ENCODE results near the gene RPUSD4. TPM values are rescaled to one million over a fixed set of nuclear protein-coding genes. Genes with fewer than 3 reads are reported as not detected.

RPUSD4 gene
- total RNA-seq, 1 donor from 2014 or later, result 40.8 TPM

- no peak overlapping the region for H3K27ac Mint-ChIP-seq (ENCODE audit: unreplicated experiment)
- no peak for TF ChIP-seq CTCF (IDR thresholded peaks at IDR 0.05; ENCODE audit: unreplicated experiment)
- no peaks in the 10 kb centered on the region for H3K9me3 Mint-ChIP-seq (ENCODE audit: unreplicated experiment)
- H3K27me3 Mint-ChIP-seq (ENCODE audit: unreplicated experiment), result no peaks in the 10 kb centered on the region
- DNase-seq (ENCODE audit: low spot score), result no peak
- no peak overlapping the region for H3K4me3 Mint-ChIP-seq (ENCODE audit: unreplicated experiment)
- no peaks in the 10 kb centered on the region for H3K4me1 Mint-ChIP-seq (ENCODE audit: unreplicated experiment)
- peaks cover 24% of the 10 kb centered on the region for H3K36me3 Mint-ChIP-seq (ENCODE audit: low read depth, unreplicated experiment)
These were observed 43.4 kb upstream of the RPUSD4 start for GRCh38 chr11:126254819-126255218.

- Mint-ChIP-seq H3K4me1 (ENCODE audit: unreplicated experiment) (no peaks in the 10 kb centered on the region), H3K36me3 (ENCODE audit: low read depth, unreplicated experiment) (peaks cover 22% of the 10 kb centered on the region), H3K27me3 (ENCODE audit: unreplicated experiment) (no peaks in the 10 kb centered on the region), H3K27ac (ENCODE audit: unreplicated experiment) (no peak overlapping the region), H3K4me3 (ENCODE audit: unreplicated experiment) (no peak overlapping the region), H3K9me3 (ENCODE audit: unreplicated experiment) (no peaks in the 10 kb centered on the region)
- TF ChIP-seq CTCF (IDR thresholded peaks at IDR 0.05; ENCODE audit: unreplicated experiment), result no peak
- DNase-seq (ENCODE audit: low spot score), result no peak
These were observed 41.8 kb upstream of the RPUSD4 start for GRCh38 chr11:126253265-126253664.

- Mint-ChIP-seq H3K27ac (ENCODE audit: unreplicated experiment) (peak overlapping the region; percentile 91), H3K4me1 (ENCODE audit: unreplicated experiment) (peaks cover 11% of the 10 kb centered on the region), H3K4me3 (ENCODE audit: unreplicated experiment) (no peak overlapping the region), H3K27me3 (ENCODE audit: unreplicated experiment) (peaks cover 4% of the 10 kb centered on the region), H3K9me3 (ENCODE audit: unreplicated experiment) (no peaks in the 10 kb centered on the region), H3K36me3 (ENCODE audit: low read depth, unreplicated experiment) (peaks cover 18% of the 10 kb centered on the region)
- TF ChIP-seq CTCF (IDR thresholded peaks at IDR 0.05; ENCODE audit: unreplicated experiment), result no peak
- no peak for DNase-seq (ENCODE audit: low spot score)
These were observed 35.2 kb upstream of the RPUSD4 start for GRCh38 chr11:126246636-126247035.

- Mint-ChIP-seq H3K27me3 (ENCODE audit: unreplicated experiment) (peaks cover 1% of the 10 kb centered on the region), H3K4me3 (ENCODE audit: unreplicated experiment) (no peak overlapping the region), H3K9me3 (ENCODE audit: unreplicated experiment) (no peaks in the 10 kb centered on the region), H3K36me3 (ENCODE audit: low read depth, unreplicated experiment) (peaks cover 8% of the 10 kb centered on the region), H3K27ac (ENCODE audit: unreplicated experiment) (no peak overlapping the region), H3K4me1 (ENCODE audit: unreplicated experiment) (peaks cover 4% of the 10 kb centered on the region)
- no peak for DNase-seq (ENCODE audit: low spot score)
- no peak for TF ChIP-seq CTCF (IDR thresholded peaks at IDR 0.05; ENCODE audit: unreplicated experiment)
These were observed 21.9 kb upstream of the RPUSD4 start for GRCh38 chr11:126233391-126233790.

- no peaks in the 10 kb centered on the region for H3K27me3 Mint-ChIP-seq (ENCODE audit: unreplicated experiment)
- no peak overlapping the region for H3K4me3 Mint-ChIP-seq (ENCODE audit: unreplicated experiment)
- peaks cover 4% of the 10 kb centered on the region for H3K4me1 Mint-ChIP-seq (ENCODE audit: unreplicated experiment)
- no peak overlapping the region for H3K27ac Mint-ChIP-seq (ENCODE audit: unreplicated experiment)
- TF ChIP-seq CTCF (IDR thresholded peaks at IDR 0.05; ENCODE audit: unreplicated experiment), result no peak
- H3K9me3 Mint-ChIP-seq (ENCODE audit: unreplicated experiment), result no peaks in the 10 kb centered on the region
- no peak for DNase-seq (ENCODE audit: low spot score)
- peaks cover 8% of the 10 kb centered on the region for H3K36me3 Mint-ChIP-seq (ENCODE audit: low read depth, unreplicated experiment)
These were observed 21.2 kb upstream of the RPUSD4 start for GRCh38 chr11:126232683-126233082.

All from endothelial cell (in vitro differentiated cells).